Measurements from ENCODE around the gene CCND1. TPM values are rescaled to one million over a fixed set of nuclear protein-coding genes. Genes with fewer than 3 reads are reported as not detected.

CCND1 gene
- total and polyA plus RNA-seq, 12 donors, result 12.1 to 149 (median 80.7) TPM

- H3K36me3 ChIP-seq (replicated peaks in 1 of 2), result peaks cover 0 to 50% of the 10 kb centered on the region in 2 donors
Observed at GRCh38 chr11:69646493-69647389, 5.8 kb downstream of the CCND1 start.

GRCh38 chr11:69647390-69647748 is 6.4 kb downstream of the CCND1 start:
- TF ChIP-seq CTCF (IDR thresholded peaks at IDR 0.05), result no peak
- TF ChIP-seq POLR2A (IDR thresholded peaks at IDR 0.05), result no peak
- H3K4me1 ChIP-seq (replicated peaks in 1 of 2), result peaks cover 9 to 22% of the 10 kb centered on the region in 2 donors
- H3K4me3 ChIP-seq, result no peak overlapping the region
- WGBS, 4 donors, result 84 to 95% (median 86%) methylated on average over 5 to 11 of the region's 11 CpGs
- intact Hi-C loops (cut with DNase I), result no loop called here
- H3K9me3 ChIP-seq (replicated peaks in 1 of 3), result no peaks in the 10 kb centered on the region
- no peak for DNase-seq
- peaks cover 0 to 51% of the 10 kb centered on the region in 2 donors for H3K36me3 ChIP-seq (replicated peaks in 1 of 2)
- no peak overlapping the region for H3K27ac ChIP-seq
- H3K27me3 ChIP-seq, result no peaks in the 10 kb centered on the region

More at GRCh38 chr11:69646493-69647389, 5.8 kb downstream of the CCND1 start:
- no peak for DNase-seq
- no peaks in the 10 kb centered on the region for H3K9me3 ChIP-seq (replicated peaks in 1 of 3)
- intact Hi-C loops (cut with DNase I), result no loop called here
- H3K27me3 ChIP-seq, result no peaks in the 10 kb centered on the region
- TF ChIP-seq CTCF (IDR thresholded peaks at IDR 0.05) (no peak), POLR2A (IDR thresholded peaks at IDR 0.05) (no peak)
- H3K27ac ChIP-seq, result no peak overlapping the region
- no peak overlapping the region for H3K4me3 ChIP-seq
- WGBS, 4 donors, result 81 to 86% (median 84%) methylated on average over 12 to 32 of the region's 32 CpGs
- H3K4me1 ChIP-seq (replicated peaks in 1 of 2), result peaks cover 9 to 22% of the 10 kb centered on the region in 2 donors

DNA sequence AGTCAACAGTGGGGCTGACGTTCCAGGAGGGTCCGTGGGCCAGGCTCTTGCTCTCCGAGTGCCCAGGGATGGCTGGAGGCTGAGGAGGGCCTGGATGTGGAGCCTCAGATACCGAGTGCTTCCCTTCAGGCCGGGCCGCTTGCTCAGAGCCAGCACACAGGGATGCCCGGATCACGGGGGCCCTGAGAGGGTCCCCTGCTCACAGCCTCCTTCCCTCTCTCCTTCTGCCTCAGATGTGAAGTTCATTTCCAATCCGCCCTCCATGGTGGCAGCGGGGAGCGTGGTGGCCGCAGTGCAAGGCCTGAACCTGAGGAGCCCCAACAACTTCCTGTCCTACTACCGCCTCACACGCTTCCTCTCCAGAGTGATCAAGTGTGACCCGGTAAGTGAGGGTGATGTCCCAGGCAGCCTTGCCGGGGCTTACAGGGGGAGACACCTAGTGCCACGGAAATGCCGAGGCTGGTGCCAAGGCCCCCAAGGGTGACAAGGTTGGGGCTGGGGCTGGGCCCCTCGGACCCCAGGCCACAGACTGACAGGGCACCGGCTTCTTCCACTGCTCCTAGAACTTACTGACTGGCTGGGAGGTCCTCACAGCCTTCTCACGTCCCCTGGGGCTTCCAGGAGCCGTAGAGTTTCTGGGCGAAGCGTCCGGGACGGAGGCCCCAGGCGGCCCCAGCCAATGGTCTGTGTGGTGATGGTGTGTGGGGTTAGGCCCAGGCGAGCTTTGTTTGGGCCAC is 7.0 kb downstream of the CCND1 start:
- intact Hi-C loops (cut with DNase I), result no loop called here
- Histone ChIP-seq H3K9me3 (replicated peaks in 1 of 3) (no peaks in the 10 kb centered on the region), H3K27ac (no peak overlapping the region), H3K4me1 (replicated peaks in 1 of 2) (peaks cover 9 to 20% of the 10 kb centered on the region in 2 donors), H3K27me3 (no peaks in the 10 kb centered on the region), H3K4me3 (no peak overlapping the region), H3K36me3 (replicated peaks in 1 of 2) (peaks cover 0 to 55% of the 10 kb centered on the region in 2 donors)
- 82 to 87% (median 86%) methylated on average over 15 to 28 of the region's 28 CpGs for WGBS, 4 donors
- DNase-seq, result no peak
- no peak for TF ChIP-seq POLR2A (IDR thresholded peaks at IDR 0.05)
- TF ChIP-seq CTCF (IDR thresholded peaks at IDR 0.05), result no peak
